ENCODE results near the gene ARRDC5. TPM values are rescaled to one million over a fixed set of nuclear protein-coding genes. Genes with fewer than 3 reads are reported as not detected.

The ARRDC5 gene
- total and polyA plus RNA-seq, 2 of the 13 experiments (the other 11 are each of a cell fraction or from before 2014, with no cell fraction given), result not detected

DNA sequence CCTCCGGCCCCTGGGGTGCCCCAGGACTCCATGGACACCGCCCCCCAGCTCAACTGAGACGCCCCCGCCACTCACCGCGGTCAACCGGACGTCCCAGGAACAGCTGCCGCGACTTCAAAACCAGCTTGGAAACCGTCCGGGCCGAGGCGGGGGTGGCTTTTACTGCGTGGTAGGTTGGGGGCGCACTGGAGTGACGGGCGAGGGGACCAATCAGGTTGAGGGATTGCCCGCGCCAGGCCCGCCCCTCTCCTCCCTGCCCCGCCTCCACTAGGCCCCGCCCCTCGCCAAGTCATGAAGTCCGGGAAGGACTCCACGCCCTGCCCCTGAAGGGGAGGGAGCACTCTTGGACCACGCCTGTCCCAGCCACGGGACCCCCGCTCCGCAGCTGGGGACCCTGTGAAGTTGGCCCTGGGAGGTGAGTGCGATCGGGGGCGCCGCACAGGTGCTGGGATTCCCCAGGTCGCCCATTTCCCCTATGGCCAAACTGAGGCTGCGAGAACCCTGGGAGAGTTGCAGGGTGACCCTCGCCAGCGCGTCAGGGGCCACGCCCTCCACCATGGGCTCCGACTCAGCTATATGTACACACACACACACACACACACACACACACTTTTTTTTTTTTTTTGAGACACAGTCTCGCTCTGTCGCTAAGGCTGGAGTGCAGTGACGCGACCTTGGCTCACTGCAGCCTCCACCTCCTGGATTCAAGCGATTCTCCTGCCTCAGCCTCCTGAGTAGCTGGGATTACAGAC lies 35.0 kb downstream of the ARRDC5 start, which contains the start of gene PLIN3 (continued):
- TF ChIP-seq ZNF256 (CRISPR knock-in tag; conservative IDR thresholded peaks at IDR 0.05), result no peak
- no peak for TF ChIP-seq ZHX1 (CRISPR knock-in tag; IDR thresholded peaks at IDR 0.05; ENCODE audit: low read depth)
- TF ChIP-seq POLR2AphosphoS5 (IDR thresholded peaks at IDR 0.05; ENCODE audit: low read depth, low read length), result peak; percentile 66
- TF ChIP-seq SMAD3 (CRISPR knock-in tag; IDR thresholded peaks at IDR 0.05), result no peak
- peak; percentile 57; the same call in 1 of the 2 replicates for TF ChIP-seq TGIF2 (CRISPR knock-in tag; IDR thresholded peaks at IDR 0.05)
- peak; percentile 78 for TF ChIP-seq RBFOX2 (IDR thresholded peaks at IDR 0.05; ENCODE audit: low read depth, low read length)
- no peak for TF ChIP-seq DBP (CRISPR knock-in tag; IDR thresholded peaks at IDR 0.05; ENCODE audit: not compliant biosample characterization)
- peak; percentile 71 for TF ChIP-seq ZBTB38 (CRISPR knock-in tag; IDR thresholded peaks at IDR 0.05)
- no peak for TF ChIP-seq TCF12 (IDR thresholded peaks at IDR 0.05)
- no peak for TF ChIP-seq TCF12 (CRISPR knock-in tag; IDR thresholded peaks at IDR 0.05)
- no peak for TF ChIP-seq ZNF749 (CRISPR knock-in tag; IDR thresholded peaks at IDR 0.05; ENCODE audit: borderline replicate concordance)
- TF ChIP-seq ZBTB44 (CRISPR knock-in tag; IDR thresholded peaks at IDR 0.05), result 0 out of 2 replicates have a peak, but pooled peaks have one; percentile 29
- TF ChIP-seq ZNF773 (CRISPR knock-in tag; IDR thresholded peaks at IDR 0.05; ENCODE audit: borderline replicate concordance), result no peak
- TF ChIP-seq ZKSCAN5 (CRISPR knock-in tag; IDR thresholded peaks at IDR 0.05), result no peak
- TF ChIP-seq ZNF737 (CRISPR knock-in tag; IDR thresholded peaks at IDR 0.05; ENCODE audit: borderline replicate concordance), result no peak
- no peak for TF ChIP-seq HNF1A (IDR thresholded peaks at IDR 0.05; ENCODE audit: low read depth)
- TF ChIP-seq HNF1A (CRISPR knock-in tag; IDR thresholded peaks at IDR 0.05; ENCODE audit: borderline replicate concordance), result 0 out of 2 replicates have a peak, but pooled peaks have one; percentile 35
- TF ChIP-seq ZMYM2 (CRISPR knock-in tag; IDR thresholded peaks at IDR 0.05), result peak; percentile 97
- TF ChIP-seq FIP1L1 (IDR thresholded peaks at IDR 0.05; ENCODE audit: borderline replicate concordance, insufficient read depth, low read depth, low read length), result 0 out of 2 replicates have a peak, but pooled peaks have one; percentile 49
